Glutamatergic neuron (in vitro differentiated cells): ENCODE measurements around the gene CHD5. TPM values are rescaled to one million over a fixed set of nuclear protein-coding genes. Genes with fewer than 3 reads are reported as not detected.

Source experiments
- DNase-seq: peaks from one replicate; pipeline ENCODE4 v3.0.0; 2022
- H3K27ac Mint-ChIP-seq: one replicate; pipeline ENCODE4 v1.8.0; 2020; ENCODE audit warnings: mild to moderate bottlenecking, mixed read lengths, inconsistent platforms; ENCODE audit not compliant: unreplicated experiment
- H3K27me3 Mint-ChIP-seq: one replicate; pipeline ENCODE4 v1.8.0; 2020; ENCODE audit warnings: mild to moderate bottlenecking, moderate library complexity, mixed read lengths, inconsistent platforms; ENCODE audit not compliant: unreplicated experiment
- H3K36me3 Mint-ChIP-seq: one replicate; pipeline ENCODE4 v1.8.0; 2020; ENCODE audit warnings: mild to moderate bottlenecking, mixed read lengths, inconsistent platforms; ENCODE audit not compliant: unreplicated experiment
- H3K4me1 Mint-ChIP-seq: one replicate; pipeline ENCODE4 v1.8.0; 2020; ENCODE audit warnings: mild to moderate bottlenecking, low read depth, mixed read lengths, inconsistent platforms; ENCODE audit not compliant: unreplicated experiment
- H3K4me3 Mint-ChIP-seq: one replicate; pipeline ENCODE4 v1.8.0; 2020; ENCODE audit warnings: mild to moderate bottlenecking, mixed read lengths, inconsistent platforms; ENCODE audit not compliant: unreplicated experiment
- H3K9me3 Mint-ChIP-seq: one replicate; pipeline ENCODE4 v1.8.0; 2020; ENCODE audit warnings: mild to moderate bottlenecking, moderate library complexity, mixed read lengths, inconsistent platforms; ENCODE audit not compliant: unreplicated experiment
- CTCF ChIP-seq: fragments of 200-600 bp; sonication (generic); IDR thresholded peaks from one replicate; pipeline ENCODE4 v1.5.0; 2021; ENCODE audit not compliant: partially characterized antibody, unreplicated experiment
- total RNA-seq: library from RNA; stranded (reverse); fragmentation: NEBNext Ultra II Directional; extraction: Animal tissue kit (Norgen Biotek cat#: 25700); gene quantifications from one replicate; pipeline ENCODE4 v1.2.1, GENCODE V29; 2021; ENCODE audit not compliant: unreplicated experiment

Gene CHD5
- total RNA-seq, 1 donor from 2014 or later: 0.96 TPM

- peaks cover 14% of the 10 kb centered on the region for H3K27me3 Mint-ChIP-seq
- H3K9me3 Mint-ChIP-seq: peaks cover 3% of the 10 kb centered on the region
- peaks cover 3% of the 10 kb centered on the region for H3K4me1 Mint-ChIP-seq
- no peak for TF ChIP-seq CTCF
- no peak overlapping the region for H3K27ac Mint-ChIP-seq
- no peak overlapping the region for H3K4me3 Mint-ChIP-seq
- peaks cover 7% of the 10 kb centered on the region for H3K36me3 Mint-ChIP-seq
- no peak for DNase-seq
Observed at GRCh38 chr1:6174621-6175410, 5.3 kb downstream of the CHD5 start.

GRCh38 chr1:6172549-6172948, 7.6 kb downstream of the CHD5 start:
- Mint-ChIP-seq H3K27ac (no peak overlapping the region), H3K4me3 (no peak overlapping the region), H3K9me3 (peaks cover 3% of the 10 kb centered on the region), H3K4me1 (peaks cover 3% of the 10 kb centered on the region), H3K27me3 (peaks cover 7% of the 10 kb centered on the region), H3K36me3 (peaks cover 4% of the 10 kb centered on the region)
- TF ChIP-seq CTCF: no peak
- DNase-seq: no peak

GRCh38 chr1:6171548-6172124, 8.5 kb downstream of the CHD5 start:
- H3K27ac Mint-ChIP-seq: no peak overlapping the region
- TF ChIP-seq CTCF: no peak
- H3K27me3 Mint-ChIP-seq: peaks cover 4% of the 10 kb centered on the region
- no peak overlapping the region for H3K4me3 Mint-ChIP-seq
- H3K4me1 Mint-ChIP-seq: peaks cover 3% of the 10 kb centered on the region
- H3K9me3 Mint-ChIP-seq: no peaks in the 10 kb centered on the region
- H3K36me3 Mint-ChIP-seq: no peaks in the 10 kb centered on the region
- peak; percentile 69 for DNase-seq

GRCh38 chr1:6170742-6171201, 9.3 kb downstream of the CHD5 start:
- Mint-ChIP-seq H3K4me3 (no peak overlapping the region), H3K4me1 (peaks cover 3% of the 10 kb centered on the region), H3K36me3 (no peaks in the 10 kb centered on the region), H3K27ac (no peak overlapping the region), H3K9me3 (no peaks in the 10 kb centered on the region), H3K27me3 (peaks cover 4% of the 10 kb centered on the region)
- DNase-seq: no peak
- no peak for TF ChIP-seq CTCF
